K562 (cell line): ENCODE results near the gene ZNF775. TPM values are rescaled to one million over a fixed set of nuclear protein-coding genes. Genes with fewer than 3 reads are reported as not detected.

Experiments used
- ATAC-seq: fragments of 200-7000 bp; cut with Tn5 transposase; 3 replicates; pipeline ENCODE4 v1.9.1; 2020; ENCODE audit warnings: moderate library complexity
- BruUV-seq: library from RNA; stranded (reverse); fragments of 400-500 nt; replicated peaks from 2 replicates; lab custom pipeline; 2021; lab: Mats Ljungman, UMichigan
- CTCF ChIA-PET: fragments of 300-600 bp; formaldehyde crosslinking; extraction: SDS; loops from one replicate; lab custom pipeline; 2021; ENCODE audit warnings: low intra/inter-chr PET ratio; lab: Yijun Ruan, JAX
- POLR2A ChIA-PET: fragments of 300-600, 350-650 bp; sonication (Branson Sonifier 250); formaldehyde crosslinking; extraction: SDS; loops from one replicate; lab custom pipeline; 2021; ENCODE audit warnings: antibody characterized with exemption, inconsistent platforms; lab: Yijun Ruan, JAX
- DNase-seq, 4 experiments: peaks; one replicate each; pipeline versions ENCODE4 v3.0.0 to v3.0.0-alpha.2; 2011 to 2018; ENCODE audit warnings: low spot score in 3 of 4, mixed read lengths in 3 of 4; ENCODE audit errors: extremely low read depth in 1 of 4
- FAIRE-seq: peaks from 2 replicates; lab custom pipeline; 2011; peaks lifted over from hg19 to GRCh38; lab: Jason Lieb, UNC
- H2AFZ ChIP-seq: 2 replicates; pipeline ENCODE4 v1.6.0; 2011; ENCODE audit warnings: low read depth, low read length, control low read depth, inconsistent platforms
- H3K27ac ChIP-seq: fragments of 200-600 bp; 3 replicates; pipeline ENCODE4 v1.8.0; 2011; ENCODE audit warnings: low read depth, mild to moderate bottlenecking, control low read depth, inconsistent platforms, low read length, moderate library complexity, mixed read lengths; ENCODE audit errors: extremely low read depth
- H3K27me3 ChIP-seq, 2 experiments: fragments of 300-600 bp in 1 of 2; 2 replicates in 1 of 2; 3 replicates in 1 of 2; pipeline versions ENCODE4 v1.6.0 to v1.8.0; 2011; ENCODE audit warnings: inconsistent platforms in 2 of 2, low read length in 2 of 2, mild to moderate bottlenecking in 1 of 2, mixed read lengths in 1 of 2, moderate library complexity in 1 of 2; ENCODE audit not compliant: control insufficient read depth in 2 of 2, insufficient read depth in 2 of 2
- H3K36me3 ChIP-seq: fragments of 300-600 bp; 3 replicates; pipeline ENCODE4 v1.8.0; 2011; ENCODE audit warnings: mild to moderate bottlenecking, low read length, inconsistent platforms; ENCODE audit not compliant: control insufficient read depth, insufficient read depth
- H3K4me1 ChIP-seq, 2 experiments: fragments of 200-600 bp in 1 of 2; replicated peaks in 1 of 2; 2 replicates in 1 of 2; 3 replicates in 1 of 2; pipeline versions ENCODE4 v1.5.1 to v1.8.0; 2011; ENCODE audit warnings: inconsistent platforms in 2 of 2, low read length in 2 of 2, mild to moderate bottlenecking in 1 of 2, mixed read lengths in 1 of 2, moderate library complexity in 1 of 2; ENCODE audit not compliant: control insufficient read depth in 2 of 2, insufficient read depth in 2 of 2
- H3K4me2 ChIP-seq: 2 replicates; pipeline ENCODE4 v1.6.1; 2011; ENCODE audit warnings: low read length, control low read depth, inconsistent platforms, mixed read lengths; ENCODE audit not compliant: insufficient read depth
- H3K4me3 ChIP-seq: fragments of 200-600 bp; sonication (generic), shearing (Covaris generic); 2 replicates; pipeline ENCODE4 v1.5.1; 2016; ENCODE audit warnings: control low read depth, inconsistent platforms
- H3K79me2 ChIP-seq: fragments of 200-600 bp; 3 replicates; pipeline ENCODE4 v1.8.0; 2011; ENCODE audit warnings: low read length, inconsistent platforms; ENCODE audit not compliant: control insufficient read depth, insufficient read depth
- H3K9ac ChIP-seq, 2 experiments: 2 replicates each; pipeline versions ENCODE4 v1.6.0 to v1.6.1; 2011; ENCODE audit warnings: low read depth in 2 of 2, low read length in 2 of 2, control low read depth in 1 of 2, inconsistent platforms in 1 of 2, mild to moderate bottlenecking in 1 of 2, mixed read lengths in 1 of 2; ENCODE audit not compliant: insufficient read depth in 1 of 2
- H3K9me1 ChIP-seq: one replicate; pipeline ENCODE4 v1.6.0; 2011; ENCODE audit warnings: inconsistent platforms, mild to moderate bottlenecking, low read length, moderate library complexity; ENCODE audit not compliant: control insufficient read depth, insufficient read depth
- H3K9me3 ChIP-seq: replicated peaks from 2 replicates; pipeline ENCODE4 v1.5.1; 2011; ENCODE audit warnings: low read depth, low read length, inconsistent platforms; ENCODE audit not compliant: control insufficient read depth, insufficient read depth
- H4K20me1 ChIP-seq: replicated peaks from 2 replicates; pipeline ENCODE4 v1.6.1; 2011; ENCODE audit warnings: low read length, inconsistent platforms, mixed read lengths; ENCODE audit not compliant: control insufficient read depth, insufficient read depth
- GATA2 ChIP-seq: sonication (generic); formaldehyde crosslinking; IDR thresholded peaks from 2 replicates; pipeline ENCODE4 v1.4.0; 2020; ENCODE audit warnings: mild to moderate bottlenecking, missing genetic modification reagents
- KDM5B ChIP-seq: fragments of 200-600 bp; sonication (generic); IDR thresholded peaks from 2 replicates; pipeline ENCODE4 v1.6.1; 2012; ENCODE audit warnings: low read depth, mild to moderate bottlenecking, moderate library complexity, low read length, control low read depth, inconsistent platforms; ENCODE audit not compliant: insufficient replicate concordance
- MAZ ChIP-seq, 2 experiments: fragments of 450-650 bp in 1 of 2; sonication (generic) in 1 of 2; formaldehyde crosslinking; IDR thresholded peaks in 1 of 2; conservative IDR thresholded peaks in 1 of 2; 2 replicates each; pipeline versions ENCODE4 v1.4.0 to v1.5.0; 2020; ENCODE audit warnings: mild to moderate bottlenecking in 1 of 2, missing genetic modification reagents in 1 of 2
- POLR2A ChIP-seq: fragments of 450-650 bp; conservative IDR thresholded peaks from 2 replicates; pipeline ENCODE4 v1.6.1; 2016
- POLR2B ChIP-seq: fragments of 450-650 bp; IDR thresholded peaks from 2 replicates; pipeline ENCODE4 v1.6.1; 2018; ENCODE audit warnings: low read depth; ENCODE audit not compliant: partially characterized antibody
- STAG1 ChIP-seq: sonication (generic); formaldehyde crosslinking; IDR thresholded peaks from 2 replicates; pipeline ENCODE4 v1.5.0; 2020; ENCODE audit warnings: missing genetic modification reagents, borderline replicate concordance
- SUPT5H ChIP-seq: fragments of 450-650 bp; IDR thresholded peaks from 2 replicates; pipeline ENCODE4 v1.6.1; 2016
- WHSC1 ChIP-seq: IDR thresholded peaks from one replicate; pipeline ENCODE4 v1.6.1; 2012; ENCODE audit warnings: low read length, control low read depth, inconsistent platforms
- ZNF174 ChIP-seq: fragments of 250-450 bp; sonication (Bioruptor Pico); IDR thresholded peaks from 2 replicates; pipeline ENCODE4 v1.4.0; 2020; ENCODE audit warnings: mild to moderate bottlenecking
- ZNF436 ChIP-seq: fragments of 250-450, 450-650 bp; sonication (Bioruptor Pico); formaldehyde crosslinking; IDR thresholded peaks from 2 replicates; pipeline ENCODE4 v1.7.0; 2020; ENCODE audit warnings: mild to moderate bottlenecking
- WGBS: fragments of 100-300 bp; shearing (Covaris generic); methylation state at CpG from one replicate; pipeline ENCODE4 v1.1.6; 2016; ENCODE audit warnings: low coverage, mixed read lengths; ENCODE audit not compliant: insufficient coverage; ENCODE audit errors: missing lambda C conversion rate; 5-methylcytosine and 5-hydroxymethylcytosine counted together
- in situ Hi-C: fragments of 300-500 bp; cut with MboI; formaldehyde crosslinking; loops from 4 replicates; pipeline ENCODE4 v1.15.0; 2018; ENCODE audit warnings: inconsistent platforms, mixed read lengths
- intact Hi-C: fragments of 100-400 bp; cut with micrococcal nuclease; formaldehyde crosslinking; loops from 2 replicates; pipeline ENCODE4 v1.14.2; 2022
- polyA plus RNA-seq, 8 experiments: library from polyadenylated mRNA; depleted of rRNA in 4 of 8; stranded (reverse) in 5 of 8; unstranded in 3 of 8; fragments of >200 nt; fragmentation: Nextera tagmentation in 2 of 8; fragmentation: Illumina TruSeq in 1 of 8; extraction: Ambion mirVana in 2 of 8; extraction: Trizol in 1 of 8; gene quantifications; 2 replicates each; pipeline versions ENCODE4 v1.2.1 to v1.2.3, GENCODE V29; 2011 to 2014; ENCODE audit warnings: inconsistent platforms in 1 of 8, missing spikeins in 1 of 8
- total RNA-seq, 7 experiments: library from RNA; depleted of rRNA in 6 of 7; stranded (reverse); fragments of >200 nt in 6 of 7; fragmentation: Illumina TruSeq in 2 of 7; extraction: Trizol in 2 of 7; gene quantifications; 2 replicates each; pipeline versions ENCODE4 v1.2.1 to v1.2.3, GENCODE V29; 2011 to 2021; ENCODE audit warnings: low replicate concordance in 1 of 7

Gene ZNF775
- total and polyA plus RNA-seq, 9 of the 15 experiments (the other 6 are each of a cell fraction or from before 2014, with no cell fraction given): 0.04 to 18.7 (median 4.9) TPM

DNA sequence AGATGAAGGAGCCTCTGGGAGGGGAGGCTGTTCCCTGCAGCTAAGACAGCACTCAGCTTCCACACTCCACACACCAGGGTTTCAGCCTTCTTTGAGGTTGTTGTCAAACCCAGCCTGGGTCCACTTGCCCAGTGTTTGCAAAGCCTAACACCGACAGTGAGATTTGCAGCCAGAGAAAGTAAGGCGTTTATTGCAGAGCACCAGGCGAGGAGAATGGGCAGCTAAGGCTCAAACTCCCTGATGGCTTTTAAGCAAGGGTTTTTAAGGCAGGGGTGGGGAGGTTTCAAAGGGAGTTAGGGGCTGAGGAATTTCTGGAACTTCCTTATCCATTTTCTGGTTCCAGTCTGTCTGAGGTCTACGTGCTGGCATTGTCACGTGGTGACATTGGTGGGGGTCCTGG, 4.7 kb upstream of the ZNF775 start:
- in situ Hi-C loops (no loop called here), intact Hi-C loops (no loop called here)
- no peaks in the 10 kb centered on the region for H3K9me3 ChIP-seq
- POLR2A ChIA-PET: interaction anchor here (0.7 to 2.1 kb wide), 12 partner anchors 9 to 620 kb away, joined by 3 to 17 read pairs (median 4); no protein-coding TSS in a partner anchor
- H3K27ac ChIP-seq: peak overlapping the region; percentile 2; the same call in 1 of the 3 replicates
- CTCF ChIA-PET: no interaction called here
- H3K27me3 ChIP-seq: no peaks in the 10 kb centered on the region
- H3K4me2 ChIP-seq: peak overlapping the region; percentile 9; the same call in 1 of the 2 replicates
- no peak overlapping the region for H2AFZ ChIP-seq
- no peaks in the 10 kb centered on the region; the same call in 1 of the 2 replicates for H4K20me1 ChIP-seq
- FAIRE-seq (no peak), ATAC-seq (no peak), DNase-seq (no peak)
- peaks cover 61% of the 10 kb centered on the region for H3K36me3 ChIP-seq
- H3K4me1 ChIP-seq: peaks cover 49 to 59% of the 10 kb centered on the region in 2 experiments
- WGBS: 86% methylated on average over 5 of the region's 5 CpGs
- no peak overlapping the region for H3K4me3 ChIP-seq
- no TSS peak for BruUV-seq
- peak overlapping the region in 1 of 2 experiments; percentile 87; a peak in 1 of 4 replicates for H3K9ac ChIP-seq
- TF ChIP-seq MAZ (CRISPR knock-in tag; conservative IDR thresholded peaks at IDR 0.05 in 1 of 2, IDR thresholded peaks at IDR 0.05 in 1 of 2): 0 out of 4 replicates have a peak, but pooled peaks of 1 of the 2 experiments have one; percentile 16
- TF ChIP-seq STAG1 (CRISPR knock-in tag): 0 out of 2 replicates have a peak, but pooled peaks have one; percentile 2
- peak; percentile 55; the same call in 1 of the 2 replicates for TF ChIP-seq SUPT5H
- TF ChIP-seq KDM5B: peak; percentile 6
- peak; percentile 14 for TF ChIP-seq WHSC1
- TF ChIP-seq POLR2A: peak; percentile 55
- TF ChIP-seq GATA2: peak; percentile 9; the same call in 1 of the 2 replicates
- no peak for TF ChIP-seq ZNF436 (CRISPR knock-in tag)
- no peak for TF ChIP-seq ZNF174
- peak; percentile 8 for TF ChIP-seq POLR2B
- H3K9me1 ChIP-seq: no peaks in the 10 kb centered on the region
- peaks cover 58% of the 10 kb centered on the region for H3K79me2 ChIP-seq
